K562 (cell line): ENCODE results near the gene RBP3. TPM values are rescaled to one million over a fixed set of nuclear protein-coding genes. Genes with fewer than 3 reads are reported as not detected.

ENCODE experiments used
- AFF4 ChIP-seq: sonication (generic); formaldehyde crosslinking; IDR thresholded peaks from 2 replicates; pipeline ENCODE4 v1.8.0; 2023; ENCODE audit warnings: mild to moderate bottlenecking, missing genetic modification reagents
- ATF7 ChIP-seq: fragments of 450-650 bp; IDR thresholded peaks from 2 replicates; pipeline ENCODE4 v1.7.1; 2014; ENCODE audit warnings: mild to moderate bottlenecking, moderate library complexity
- CC2D1A ChIP-seq: fragments of 450-650 bp; IDR thresholded peaks from 2 replicates; pipeline ENCODE4 v1.6.1; 2017; ENCODE audit warnings: mild to moderate bottlenecking
- CUX1 ChIP-seq: fragments of 200-800 bp; sonication (Bioruptor generic); IDR thresholded peaks from 2 replicates; pipeline ENCODE4 v1.6.1; 2016; ENCODE audit warnings: missing genetic modification characterization, missing compliant biosample characterization
- MIER1 ChIP-seq: fragments of 450-650 bp; IDR thresholded peaks from 2 replicates; pipeline ENCODE4 v1.6.1; 2016; ENCODE audit warnings: antibody characterized with exemption, mild to moderate bottlenecking, low read depth
- MYNN ChIP-seq, 2 experiments: sonication (generic); formaldehyde crosslinking in 1 of 2; IDR thresholded peaks; 2 replicates each; pipeline versions ENCODE4 v1.5.0 to v1.6.1; 2016 to 2020; ENCODE audit warnings: antibody characterized with exemption in 1 of 2, missing genetic modification reagents in 1 of 2
- PHF21A ChIP-seq: fragments of 450-650 bp; IDR thresholded peaks from 2 replicates; pipeline ENCODE4 v1.6.1; 2017; ENCODE audit warnings: low read depth, borderline replicate concordance
- POLR3G ChIP-seq: IDR thresholded peaks from 2 replicates; pipeline ENCODE4 v1.6.1; 2011; ENCODE audit not compliant: insufficient read length, insufficient replicate concordance; ENCODE audit errors: extremely low read depth
- SP1 ChIP-seq: sonication (generic); formaldehyde crosslinking; IDR thresholded peaks from 2 replicates; pipeline ENCODE4 v1.8.1; 2022; ENCODE audit warnings: mild to moderate bottlenecking, missing genetic modification reagents
- ZNF280B ChIP-seq: fragments of 250-450 bp; sonication (Bioruptor Pico); IDR thresholded peaks from 2 replicates; pipeline ENCODE4 v1.5.1; 2021; ENCODE audit warnings: mild to moderate bottlenecking
- ZNF431 ChIP-seq: sonication (generic); formaldehyde crosslinking; IDR thresholded peaks from 2 replicates; pipeline ENCODE4 v1.8.0; 2022; ENCODE audit warnings: mild to moderate bottlenecking, missing genetic modification reagents
- ZNF639 ChIP-seq, 2 experiments: fragments of 200-800 bp in 1 of 2; sonication (Bioruptor generic) in 1 of 2; sonication (generic) in 1 of 2; formaldehyde crosslinking in 1 of 2; IDR thresholded peaks in 1 of 2; conservative IDR thresholded peaks in 1 of 2; 2 replicates each; pipeline versions ENCODE4 v1.5.0 to v1.6.1; 2016 to 2020; ENCODE audit warnings: missing compliant biosample characterization in 1 of 2, missing genetic modification characterization in 1 of 2, missing genetic modification reagents in 1 of 2
- polyA plus RNA-seq, 8 experiments: library from polyadenylated mRNA; depleted of rRNA in 4 of 8; stranded (reverse) in 5 of 8; unstranded in 3 of 8; fragments of >200 nt; fragmentation: Nextera tagmentation in 2 of 8; fragmentation: Illumina TruSeq in 1 of 8; extraction: Ambion mirVana in 2 of 8; extraction: Trizol in 1 of 8; gene quantifications; 2 replicates each; pipeline versions ENCODE4 v1.2.1 to v1.2.3, GENCODE V29; 2011 to 2014; ENCODE audit warnings: inconsistent platforms in 1 of 8, missing spikeins in 1 of 8
- total RNA-seq, 7 experiments: library from RNA; depleted of rRNA in 6 of 7; stranded (reverse); fragments of >200 nt in 6 of 7; fragmentation: Illumina TruSeq in 2 of 7; extraction: Trizol in 2 of 7; gene quantifications; 2 replicates each; pipeline versions ENCODE4 v1.2.1 to v1.2.3, GENCODE V29; 2011 to 2021; ENCODE audit warnings: low replicate concordance in 1 of 7

RBP3 gene
- total and polyA plus RNA-seq, 9 of the 15 experiments (the other 6 are each of a cell fraction or from before 2014, with no cell fraction given) = not detected

GRCh38 chr10:47336387-47337134 is 11.6 kb upstream of the RBP3 start (continued):
- peak in 1 of 2 experiments; percentile 65; a peak in 2 of 4 replicates for TF ChIP-seq ZNF639 (CRISPR knock-in tag; conservative IDR thresholded peaks at IDR 0.05 in 1 of 2, IDR thresholded peaks at IDR 0.05 in 1 of 2)
- TF ChIP-seq MIER1 = no peak
- no peak for TF ChIP-seq ZNF431 (CRISPR knock-in tag)
- TF ChIP-seq CUX1 (CRISPR knock-in tag) = 0 out of 2 replicates have a peak, but pooled peaks have one; percentile 23
- TF ChIP-seq MYNN (IDR thresholded peaks at IDR 0.05) = no peak
- no peak for TF ChIP-seq MYNN (CRISPR knock-in tag; IDR thresholded peaks at IDR 0.05)
- TF ChIP-seq ZNF280B = no peak
- TF ChIP-seq PHF21A = no peak
- TF ChIP-seq AFF4 = no peak
- TF ChIP-seq CC2D1A = no peak; the same call in 1 of the 2 replicates
- no peak for TF ChIP-seq SP1 (CRISPR knock-in tag)
- peak; percentile 71 for TF ChIP-seq ATF7
- TF ChIP-seq POLR3G = no peak
